GM12865 (cell line): ENCODE measurements around the gene PCBD1.

ENCODE experiments used
- DNase-seq: peaks from one replicate; pipeline ENCODE4 v3.0.0; 2010; ENCODE audit warnings: low read depth
- H3K4me3 ChIP-seq: 2 replicates; pipeline ENCODE4 v1.5.1; 2011; ENCODE audit warnings: mild to moderate bottlenecking, low read depth, low read length, control low read depth
- TF ChIP-seq, protein P1 (sequence below): IDR thresholded peaks from 2 replicates; pipeline ENCODE4 v1.5.1; 2011; ENCODE audit warnings: low read length, control low read depth, low read depth, inconsistent platforms; ENCODE audit not compliant: insufficient read depth; ENCODE audit errors: missing control alignments

The PCBD1 gene

GRCh38 chr10:70932392-70933196, 44.2 kb upstream of the PCBD1 start:
- TF ChIP-seq, protein P1, sequence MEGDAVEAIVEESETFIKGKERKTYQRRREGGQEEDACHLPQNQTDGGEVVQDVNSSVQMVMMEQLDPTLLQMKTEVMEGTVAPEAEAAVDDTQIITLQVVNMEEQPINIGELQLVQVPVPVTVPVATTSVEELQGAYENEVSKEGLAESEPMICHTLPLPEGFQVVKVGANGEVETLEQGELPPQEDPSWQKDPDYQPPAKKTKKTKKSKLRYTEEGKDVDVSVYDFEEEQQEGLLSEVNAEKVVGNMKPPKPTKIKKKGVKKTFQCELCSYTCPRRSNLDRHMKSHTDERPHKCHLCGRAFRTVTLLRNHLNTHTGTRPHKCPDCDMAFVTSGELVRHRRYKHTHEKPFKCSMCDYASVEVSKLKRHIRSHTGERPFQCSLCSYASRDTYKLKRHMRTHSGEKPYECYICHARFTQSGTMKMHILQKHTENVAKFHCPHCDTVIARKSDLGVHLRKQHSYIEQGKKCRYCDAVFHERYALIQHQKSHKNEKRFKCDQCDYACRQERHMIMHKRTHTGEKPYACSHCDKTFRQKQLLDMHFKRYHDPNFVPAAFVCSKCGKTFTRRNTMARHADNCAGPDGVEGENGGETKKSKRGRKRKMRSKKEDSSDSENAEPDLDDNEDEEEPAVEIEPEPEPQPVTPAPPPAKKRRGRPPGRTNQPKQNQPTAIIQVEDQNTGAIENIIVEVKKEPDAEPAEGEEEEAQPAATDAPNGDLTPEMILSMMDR = no peak
- no peak overlapping the region for H3K4me3 ChIP-seq
- no peak for DNase-seq

- no peak overlapping the region for H3K4me3 ChIP-seq
- no peak for DNase-seq
- TF ChIP-seq, protein P1 = no peak
These were observed 42.9 kb upstream of the PCBD1 start for GRCh38 chr10:70931168-70931815.

DNA sequence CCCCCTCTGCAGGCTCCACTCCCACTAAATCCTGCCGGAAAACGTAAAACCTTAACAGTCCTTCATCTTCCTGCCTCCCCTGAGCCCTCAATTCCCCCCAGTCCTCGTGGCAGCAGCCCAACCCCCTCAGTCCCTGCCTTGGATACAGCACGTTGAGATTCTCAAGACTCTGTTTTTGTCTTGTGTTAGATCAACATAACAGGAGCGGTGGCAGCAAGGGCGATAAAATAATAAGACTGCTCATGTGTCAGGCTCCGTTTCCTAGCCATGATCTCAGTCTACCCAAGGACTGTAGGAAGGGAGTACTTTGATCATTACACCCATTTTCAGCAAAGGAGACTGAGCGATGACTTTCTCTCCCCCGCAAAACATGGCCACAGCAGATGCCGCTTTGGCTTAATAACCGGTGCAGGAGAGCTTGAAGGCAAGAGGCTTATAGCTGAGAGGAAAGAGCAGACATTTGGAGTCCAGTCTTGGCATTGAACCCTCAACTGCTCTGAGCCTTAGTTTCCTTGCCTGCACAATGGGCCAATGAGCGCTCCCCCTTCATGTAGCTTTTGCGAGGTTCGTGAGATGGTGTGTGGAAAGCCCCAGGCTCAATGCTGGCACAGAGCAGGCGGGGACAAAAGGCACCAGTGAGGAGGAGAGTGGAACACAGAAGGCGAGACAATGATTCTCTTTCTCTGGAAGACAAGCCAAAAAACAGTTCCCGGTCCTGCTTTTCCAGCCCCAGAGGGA, 42.1 kb upstream of the PCBD1 start:
- TF ChIP-seq, protein P1 = no peak
- no peak for DNase-seq
- H3K4me3 ChIP-seq = no peak overlapping the region

GRCh38 chr10:70928140-70928539, 39.8 kb upstream of the PCBD1 start:
- no peak overlapping the region for H3K4me3 ChIP-seq
- TF ChIP-seq, protein P1 = no peak
- DNase-seq = no peak

DNA sequence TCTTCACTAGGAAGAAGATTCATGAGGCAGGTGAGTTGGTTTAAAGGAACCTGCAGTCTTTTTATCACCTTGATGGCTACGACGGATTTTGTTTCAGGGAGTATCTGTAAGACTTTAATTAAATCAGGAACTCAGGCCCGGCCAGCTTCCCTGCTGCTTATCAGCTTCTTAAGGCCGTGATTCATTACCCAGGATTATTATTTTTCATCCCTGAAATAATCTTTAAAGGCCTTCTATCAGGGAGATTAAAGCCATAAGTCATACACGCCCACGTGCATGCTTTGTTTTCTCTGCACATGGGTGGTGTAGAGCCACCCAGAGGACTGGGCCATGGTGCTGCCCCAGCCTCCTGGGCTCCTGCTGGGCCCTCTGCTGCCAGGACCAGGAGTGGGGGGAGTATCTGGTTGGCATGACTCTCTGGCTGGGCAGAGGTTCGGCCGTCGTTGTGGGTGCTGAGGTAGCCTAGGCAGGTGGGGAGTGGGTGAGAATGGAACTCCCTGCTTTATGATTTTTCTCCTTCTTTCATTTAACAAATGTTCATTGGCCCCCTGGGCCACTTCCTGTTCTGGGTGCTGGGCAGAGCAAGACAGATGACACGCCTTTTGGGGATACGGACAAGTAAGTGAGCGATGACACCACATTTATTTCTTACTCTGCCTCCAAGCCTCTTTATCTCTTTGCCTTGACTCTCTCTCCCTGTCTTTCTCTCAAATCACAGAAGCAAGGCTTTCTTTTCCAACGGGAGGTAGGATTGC, 39.0 kb upstream of the PCBD1 start:
- no peak overlapping the region for H3K4me3 ChIP-seq
- DNase-seq = no peak
- TF ChIP-seq, protein P1 = no peak

DNA sequence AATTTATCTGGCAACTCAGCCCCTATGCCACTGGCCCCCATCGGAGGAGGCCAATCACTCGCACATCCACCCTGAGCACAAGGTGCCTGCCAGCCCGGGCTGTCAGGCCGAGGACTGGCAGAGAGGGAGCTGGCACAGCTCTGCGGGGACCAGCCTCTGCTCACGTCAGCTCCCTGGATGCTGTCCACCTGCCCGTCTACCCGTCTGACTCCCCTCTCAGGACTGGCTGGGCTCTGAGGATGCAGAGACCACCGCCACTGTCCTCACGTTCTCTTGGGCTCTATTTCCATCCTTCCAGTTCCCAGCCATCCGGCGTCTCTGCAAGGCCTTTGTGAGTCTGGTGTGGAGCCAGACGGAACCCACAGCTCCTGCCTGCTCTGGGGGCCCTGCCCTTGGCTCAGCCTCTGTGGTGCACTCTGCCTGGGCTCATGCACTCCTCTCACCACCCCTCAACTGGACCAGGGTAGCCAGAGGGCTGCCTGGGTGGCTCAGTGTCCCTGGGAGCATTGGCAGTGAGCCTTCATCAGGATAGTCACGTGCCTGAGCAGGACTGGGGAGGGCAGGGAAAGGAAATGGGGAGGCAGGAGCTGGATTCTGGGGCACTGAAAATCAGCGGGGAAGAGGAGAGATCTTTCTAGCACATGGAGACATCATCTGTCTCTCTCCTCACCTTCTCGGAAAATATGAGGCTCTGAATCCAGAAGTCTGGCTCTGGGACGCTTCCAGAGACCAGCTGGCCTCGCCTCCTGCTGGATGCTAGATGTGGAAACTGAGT, 38.0 kb upstream of the PCBD1 start:
- no peak overlapping the region for H3K4me3 ChIP-seq
- TF ChIP-seq, protein P1 = no peak
- DNase-seq = no peak
